ENCODE data around the gene RICTOR. TPM values are rescaled to one million over a fixed set of nuclear protein-coding genes. Genes with fewer than 3 reads are reported as not detected.

RICTOR gene
- total and polyA plus RNA-seq, 9 of the 15 experiments (the other 6 are each of a cell fraction or from before 2014, with no cell fraction given), result 13.9 to 46.6 (median 22.6) TPM

DNA sequence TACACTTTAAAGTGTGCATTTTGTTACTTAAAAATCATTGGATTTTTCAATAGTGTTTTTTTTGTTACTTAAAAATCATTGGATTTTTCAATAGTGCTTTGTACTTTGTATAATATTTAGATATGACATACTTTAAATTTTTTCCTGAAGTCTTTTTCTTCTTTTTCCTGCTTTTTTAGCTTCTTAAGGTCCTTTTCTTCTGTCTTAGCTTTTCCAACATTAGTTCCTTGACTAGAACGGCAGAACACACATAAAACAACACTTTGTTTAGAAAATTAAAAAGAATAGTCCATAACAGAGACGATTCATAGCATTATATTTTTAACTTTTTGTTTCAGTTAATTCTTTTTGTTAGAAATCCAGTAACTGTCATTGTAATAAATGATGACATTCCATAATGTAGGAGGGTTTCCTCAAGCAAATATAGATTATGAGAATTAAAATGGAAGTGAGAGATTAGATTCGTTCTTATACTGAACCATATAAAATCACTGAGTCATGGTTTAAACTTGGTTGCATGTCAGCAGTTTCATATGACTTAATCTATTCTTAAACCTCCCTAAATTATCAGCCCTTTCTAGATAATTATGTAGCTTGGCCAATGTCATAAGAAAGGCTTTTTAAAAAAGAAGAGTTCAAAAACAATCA is 45.3 kb upstream of the RICTOR start:
- CTCF ChIA-PET (ENCODE audit: low intra/inter-chr PET ratio), result interaction anchor here (0.6 kb wide), 1 partner anchor 10 kb away, joined by 3 read pairs; no protein-coding TSS in a partner anchor
- 3% methylated on average over 3 of the region's 3 CpGs for WGBS (ENCODE audit: insufficient coverage, low coverage, missing lambda C conversion rate)
- POLR2A ChIA-PET, result interaction anchor here (1.1 to 1.2 kb wide), 2 partner anchors 32 to 38 kb away, joined by 3 to 5 read pairs; no protein-coding TSS in a partner anchor
- Histone ChIP-seq H3K27me3 (ENCODE audit: control insufficient read depth in 2 of 2, insufficient read depth in 2 of 2, low read length in 2 of 2) (no peaks in the 10 kb centered on the region), H3K4me3 (no peak overlapping the region), H3K79me2 (ENCODE audit: control insufficient read depth, insufficient read depth, low read length) (no peaks in the 10 kb centered on the region), H2AFZ (ENCODE audit: low read depth, low read length) (peak overlapping the region; percentile 57), H3K9me3 (replicated peaks; ENCODE audit: control insufficient read depth, insufficient read depth, low read depth, low read length) (no peaks in the 10 kb centered on the region), H3K36me3 (ENCODE audit: control insufficient read depth, insufficient read depth, low read length) (no peaks in the 10 kb centered on the region), H3K27ac (ENCODE audit: extremely low read depth, low read depth, low read length) (peak overlapping the region; percentile 55; the same call in 2 of the 3 replicates), H3K9ac (ENCODE audit: insufficient read depth in 1 of 2, low read depth in 2 of 2, low read length in 2 of 2) (peak overlapping the region in 1 of 2 experiments; percentile 24; a peak in 2 of 4 replicates), H4K20me1 (replicated peaks; ENCODE audit: control insufficient read depth, insufficient read depth, low read length) (no peaks in the 10 kb centered on the region), H3K4me2 (ENCODE audit: insufficient read depth, low read length) (no peak overlapping the region), H3K9me1 (ENCODE audit: control insufficient read depth, insufficient read depth, low read length) (no peaks in the 10 kb centered on the region), H3K4me1 (replicated peaks in 1 of 2; ENCODE audit: control insufficient read depth in 2 of 2, insufficient read depth in 2 of 2, low read length in 2 of 2) (peaks cover 10 to 54% of the 10 kb centered on the region in 2 experiments)
- peak; percentile 44 for FAIRE-seq
- intact Hi-C loops (cut with micrococcal nuclease), result loop anchor here (5.0 kb wide), 1 partner anchor 42 kb away; no protein-coding TSS in a partner anchor
- no peak for ATAC-seq
- in situ Hi-C loops (cut with MboI), result no loop called here
- no TSS peak for BruUV-seq (replicated peaks)
- DNase-seq (ENCODE audit: extremely low read depth in 1 of 4, low spot score in 3 of 4), result peak in 1 of 4 experiments; percentile 48
- peak; percentile 66; the same call in 1 of the 2 replicates for TF ChIP-seq SMARCA4 (IDR thresholded peaks at IDR 0.05)
- no peak for TF ChIP-seq ZNF584 (CRISPR knock-in tag; IDR thresholded peaks at IDR 0.05; ENCODE audit: low read depth)
- peak; percentile 99 for TF ChIP-seq ZNF316 (IDR thresholded peaks at IDR 0.05)
- TF ChIP-seq, protein P1, sequence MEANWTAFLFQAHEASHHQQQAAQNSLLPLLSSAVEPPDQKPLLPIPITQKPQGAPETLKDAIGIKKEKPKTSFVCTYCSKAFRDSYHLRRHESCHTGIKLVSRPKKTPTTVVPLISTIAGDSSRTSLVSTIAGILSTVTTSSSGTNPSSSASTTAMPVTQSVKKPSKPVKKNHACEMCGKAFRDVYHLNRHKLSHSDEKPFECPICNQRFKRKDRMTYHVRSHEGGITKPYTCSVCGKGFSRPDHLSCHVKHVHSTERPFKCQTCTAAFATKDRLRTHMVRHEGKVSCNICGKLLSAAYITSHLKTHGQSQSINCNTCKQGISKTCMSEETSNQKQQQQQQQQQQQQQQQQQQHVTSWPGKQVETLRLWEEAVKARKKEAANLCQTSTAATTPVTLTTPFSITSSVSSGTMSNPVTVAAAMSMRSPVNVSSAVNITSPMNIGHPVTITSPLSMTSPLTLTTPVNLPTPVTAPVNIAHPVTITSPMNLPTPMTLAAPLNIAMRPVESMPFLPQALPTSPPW (CRISPR knock-in tag; IDR thresholded peaks at IDR 0.05), result peak; percentile 19; the same call in 1 of the 2 replicates
- TF ChIP-seq NFIX (CRISPR knock-in tag; IDR thresholded peaks at IDR 0.05; ENCODE audit: low read depth), result no peak
- TF ChIP-seq MYBL2 (IDR thresholded peaks at IDR 0.05; ENCODE audit: low read depth), result 0 out of 2 replicates have a peak, but pooled peaks have one; percentile 7
- TF ChIP-seq MYBL2 (CRISPR knock-in tag; IDR thresholded peaks at IDR 0.05; ENCODE audit: borderline replicate concordance), result no peak
- peak; percentile 91 for TF ChIP-seq BACH1 (tag; IDR thresholded peaks at IDR 0.05)
- TF ChIP-seq, protein P2, sequence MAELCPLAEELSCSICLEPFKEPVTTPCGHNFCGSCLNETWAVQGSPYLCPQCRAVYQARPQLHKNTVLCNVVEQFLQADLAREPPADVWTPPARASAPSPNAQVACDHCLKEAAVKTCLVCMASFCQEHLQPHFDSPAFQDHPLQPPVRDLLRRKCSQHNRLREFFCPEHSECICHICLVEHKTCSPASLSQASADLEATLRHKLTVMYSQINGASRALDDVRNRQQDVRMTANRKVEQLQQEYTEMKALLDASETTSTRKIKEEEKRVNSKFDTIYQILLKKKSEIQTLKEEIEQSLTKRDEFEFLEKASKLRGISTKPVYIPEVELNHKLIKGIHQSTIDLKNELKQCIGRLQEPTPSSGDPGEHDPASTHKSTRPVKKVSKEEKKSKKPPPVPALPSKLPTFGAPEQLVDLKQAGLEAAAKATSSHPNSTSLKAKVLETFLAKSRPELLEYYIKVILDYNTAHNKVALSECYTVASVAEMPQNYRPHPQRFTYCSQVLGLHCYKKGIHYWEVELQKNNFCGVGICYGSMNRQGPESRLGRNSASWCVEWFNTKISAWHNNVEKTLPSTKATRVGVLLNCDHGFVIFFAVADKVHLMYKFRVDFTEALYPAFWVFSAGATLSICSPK (IDR thresholded peaks at IDR 0.05; ENCODE audit: borderline replicate concordance), result 0 out of 2 replicates have a peak, but pooled peaks have one; percentile 57
- TF ChIP-seq, protein P3, sequence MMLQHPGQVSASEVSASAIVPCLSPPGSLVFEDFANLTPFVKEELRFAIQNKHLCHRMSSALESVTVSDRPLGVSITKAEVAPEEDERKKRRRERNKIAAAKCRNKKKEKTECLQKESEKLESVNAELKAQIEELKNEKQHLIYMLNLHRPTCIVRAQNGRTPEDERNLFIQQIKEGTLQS (IDR thresholded peaks at IDR 0.05), result peak; percentile 80; the same call in 1 of the 2 replicates
- TF ChIP-seq, protein P3 (CRISPR knock-in tag; conservative IDR thresholded peaks at IDR 0.05), result no peak
- peak; percentile 53; the same call in 1 of the 2 replicates for TF ChIP-seq NFRKB (IDR thresholded peaks at IDR 0.05; ENCODE audit: low read depth)
- TF ChIP-seq, protein P4, sequence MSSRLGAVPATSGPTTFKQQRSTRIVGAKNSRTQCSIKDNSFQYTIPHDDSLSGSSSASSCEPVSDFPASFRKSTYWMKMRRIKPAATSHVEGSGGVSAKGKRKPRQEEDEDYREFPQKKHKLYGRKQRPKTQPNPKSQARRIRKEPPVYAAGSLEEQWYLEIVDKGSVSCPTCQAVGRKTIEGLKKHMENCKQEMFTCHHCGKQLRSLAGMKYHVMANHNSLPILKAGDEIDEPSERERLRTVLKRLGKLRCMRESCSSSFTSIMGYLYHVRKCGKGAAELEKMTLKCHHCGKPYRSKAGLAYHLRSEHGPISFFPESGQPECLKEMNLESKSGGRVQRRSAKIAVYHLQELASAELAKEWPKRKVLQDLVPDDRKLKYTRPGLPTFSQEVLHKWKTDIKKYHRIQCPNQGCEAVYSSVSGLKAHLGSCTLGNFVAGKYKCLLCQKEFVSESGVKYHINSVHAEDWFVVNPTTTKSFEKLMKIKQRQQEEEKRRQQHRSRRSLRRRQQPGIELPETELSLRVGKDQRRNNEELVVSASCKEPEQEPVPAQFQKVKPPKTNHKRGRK (tag; IDR thresholded peaks at IDR 0.05), result peak; percentile 32; the same call in 1 of the 2 replicates
- TF ChIP-seq C11orf30 (IDR thresholded peaks at IDR 0.05; ENCODE audit: low read depth), result peak; percentile 96
- 0 out of 2 replicates have a peak, but pooled peaks have one; percentile 31 for TF ChIP-seq LARP7 (IDR thresholded peaks at IDR 0.05)
- TF ChIP-seq ZNF133 (CRISPR knock-in tag; IDR thresholded peaks at IDR 0.05), result no peak
- TF ChIP-seq ZNF165 (CRISPR knock-in tag; IDR thresholded peaks at IDR 0.05; ENCODE audit: borderline replicate concordance), result no peak
